H1 (cell line): Measurements from ENCODE around the gene C8B. TPM values are rescaled to one million over a fixed set of nuclear protein-coding genes. Genes with fewer than 3 reads are reported as not detected.

Source experiments
- CTCF ChIA-PET: fragments of 300-600 bp; sonication (Branson Sonifier 250); formaldehyde crosslinking; loops from one replicate; lab custom pipeline; 2021; ENCODE audit not compliant: partially characterized antibody; lab: Charles Lee
- POLR2A ChIA-PET: fragments of 300-600 bp; sonication (Branson Sonifier 250); formaldehyde crosslinking; loops from one replicate; lab custom pipeline; 2021; ENCODE audit warnings: inconsistent platforms; ENCODE audit not compliant: partially characterized antibody; lab: Charles Lee
- DNase-seq, 2 experiments: peaks; one replicate each; pipeline versions ENCODE4 v3.0.0 to v3.0.0-alpha.2; 2010 to 2022; ENCODE audit warnings: low spot score in 2 of 2, low read depth in 1 of 2, mixed read lengths in 1 of 2
- FAIRE-seq: peaks from 2 replicates; lab custom pipeline; 2011; peaks lifted over from hg19 to GRCh38; lab: Jason Lieb, UNC
- H2AFZ ChIP-seq: 2 replicates; pipeline ENCODE4 v1.8.1; 2012; ENCODE audit warnings: low read length, inconsistent platforms
- H2AK5ac ChIP-seq: 2 replicates; pipeline ENCODE4 v1.6.1; 2013; ENCODE audit warnings: low read depth, low read length
- H2BK120ac ChIP-seq: replicated peaks from 2 replicates; pipeline ENCODE3; 2013; ENCODE audit warnings: low read depth, low read length, inconsistent platforms
- H2BK12ac ChIP-seq: 2 replicates; pipeline ENCODE4 v1.6.1; 2013; ENCODE audit warnings: low read depth, low read length
- H2BK15ac ChIP-seq: 2 replicates; pipeline ENCODE4 v1.6.1; 2013; ENCODE audit warnings: low read length
- H2BK20ac ChIP-seq: 2 replicates; pipeline ENCODE4 v1.6.1; 2013; ENCODE audit warnings: low read length
- H2BK5ac ChIP-seq: 2 replicates; pipeline ENCODE4 v1.6.1; 2013; ENCODE audit warnings: low read depth, low read length
- H3K14ac ChIP-seq: 2 replicates; pipeline ENCODE4 v1.6.1; 2013; ENCODE audit warnings: inconsistent platforms; ENCODE audit not compliant: insufficient read length
- H3K18ac ChIP-seq: 2 replicates; pipeline ENCODE4 v1.6.1; 2013; ENCODE audit warnings: low read length; ENCODE audit errors: extremely low read depth
- H3K23ac ChIP-seq: 2 replicates; pipeline ENCODE4 v1.6.1; 2013; ENCODE audit warnings: inconsistent platforms; ENCODE audit not compliant: insufficient read length
- H3K23me2 ChIP-seq: 2 replicates; pipeline ENCODE4 v1.6.1; 2013; ENCODE audit warnings: low read depth, low read length
- H3K27ac ChIP-seq: 2 replicates; pipeline ENCODE4 v1.6.1; 2011; ENCODE audit warnings: low read depth, low read length, inconsistent platforms
- H3K27me3 ChIP-seq, 4 experiments: replicated peaks in 1 of 4; 1 replicate in 1 of 4; 2 replicates in 3 of 4; pipeline versions ENCODE4 v1.6.1 to v1.8.1; 2011 to 2013; ENCODE audit warnings: low read length in 3 of 4, mild to moderate bottlenecking in 3 of 4, inconsistent platforms in 2 of 4, mixed read lengths in 2 of 4, moderate library complexity in 1 of 4; ENCODE audit not compliant: control insufficient read depth in 3 of 4, insufficient read depth in 3 of 4; ENCODE audit errors: extremely low read depth in 1 of 4
- H3K36me3 ChIP-seq, 4 experiments: 2 replicates each; pipeline versions ENCODE4 v1.6.1 to v1.8.1; 2011 to 2013; ENCODE audit warnings: mild to moderate bottlenecking in 4 of 4, low read length in 3 of 4, moderate library complexity in 2 of 4, control low read depth in 1 of 4, inconsistent platforms in 1 of 4; ENCODE audit not compliant: insufficient read depth in 4 of 4, control insufficient read depth in 2 of 4
- H3K4ac ChIP-seq: replicated peaks from 2 replicates; pipeline ENCODE3; 2013; ENCODE audit warnings: low read length, low read depth, mixed read lengths, inconsistent platforms; ENCODE audit not compliant: insufficient read length
- H3K4me1 ChIP-seq, 4 experiments: replicated peaks in 1 of 4; 1 replicate in 1 of 4; 2 replicates in 3 of 4; pipeline versions ENCODE4 v1.6.1 to v1.8.1; 2011 to 2013; ENCODE audit warnings: low read length in 3 of 4, inconsistent platforms in 2 of 4, mixed read lengths in 1 of 4; ENCODE audit not compliant: insufficient read depth in 4 of 4, control insufficient read depth in 3 of 4
- H3K4me2 ChIP-seq, 2 experiments: 2 replicates each; pipeline versions ENCODE4 v1.6.1 to v1.8.1; 2011 to 2013; ENCODE audit warnings: low read depth in 2 of 2, low read length in 2 of 2, control low read depth in 1 of 2, inconsistent platforms in 1 of 2, mild to moderate bottlenecking in 1 of 2; ENCODE audit not compliant: insufficient read depth in 1 of 2
- H3K4me3 ChIP-seq, 4 experiments: fragments of 200-600, 300-600 bp in 1 of 4; sonication (generic), shearing (Covaris generic), sonication (Bioruptor Twin) in 1 of 4; 2 replicates each; pipeline versions ENCODE4 v1.5.1 to v1.8.1; 2011 to 2016; ENCODE audit warnings: low read length in 4 of 4, low read depth in 3 of 4, control low read depth in 2 of 4, inconsistent platforms in 2 of 4, mild to moderate bottlenecking in 2 of 4, mixed read lengths in 1 of 4, moderate library complexity in 1 of 4; ENCODE audit not compliant: insufficient read depth in 2 of 4; ENCODE audit errors: extremely low read depth in 1 of 4
- H3K56ac ChIP-seq: replicated peaks from 2 replicates; pipeline ENCODE3; 2013; ENCODE audit warnings: low read depth, mild to moderate bottlenecking, mixed read lengths, low read length, inconsistent platforms; ENCODE audit not compliant: insufficient read length
- H3K79me1 ChIP-seq: 2 replicates; pipeline ENCODE4 v1.6.1; 2013; ENCODE audit warnings: low read depth, low read length, control low read depth
- H3K79me2 ChIP-seq, 2 experiments: 2 replicates each; pipeline versions ENCODE4 v1.6.1 to v1.8.1; 2012 to 2013; ENCODE audit warnings: low read length in 2 of 2, mild to moderate bottlenecking in 2 of 2, inconsistent platforms in 1 of 2; ENCODE audit not compliant: insufficient read depth in 2 of 2, control insufficient read depth in 1 of 2
- H3K9ac ChIP-seq, 4 experiments: replicated peaks in 1 of 4; 1 replicate in 1 of 4; 2 replicates in 3 of 4; pipeline versions ENCODE4 v1.6.1 to v1.8.1; 2011 to 2013; ENCODE audit warnings: low read depth in 3 of 4, low read length in 3 of 4, control low read depth in 2 of 4, mild to moderate bottlenecking in 2 of 4, moderate library complexity in 2 of 4, inconsistent platforms in 1 of 4; ENCODE audit errors: extremely low read depth in 1 of 4
- H3K9me3 ChIP-seq, 2 experiments: 2 replicates each; pipeline versions ENCODE4 v1.6.1 to v1.8.1; 2012 to 2013; ENCODE audit warnings: mild to moderate bottlenecking in 2 of 2, moderate library complexity in 2 of 2, control low read depth in 1 of 2, inconsistent platforms in 1 of 2, low read depth in 1 of 2, low read length in 1 of 2, mixed read lengths in 1 of 2; ENCODE audit not compliant: insufficient read depth in 2 of 2
- H4K20me1 ChIP-seq, 2 experiments: replicated peaks in 1 of 2; 2 replicates each; pipeline versions ENCODE3 to v1.8.1; 2011 to 2013; ENCODE audit warnings: inconsistent platforms in 2 of 2, low read length in 2 of 2, mild to moderate bottlenecking in 1 of 2; ENCODE audit not compliant: insufficient read depth in 2 of 2, control insufficient read depth in 1 of 2
- H4K5ac ChIP-seq: 2 replicates; pipeline ENCODE4 v1.6.1; 2013; ENCODE audit warnings: low read length, low read depth, mixed read lengths, inconsistent platforms; ENCODE audit not compliant: insufficient read length
- H4K8ac ChIP-seq: 2 replicates; pipeline ENCODE4 v1.8.0; 2013; ENCODE audit warnings: mild to moderate bottlenecking, moderate library complexity, low read length, inconsistent platforms; ENCODE audit not compliant: insufficient read depth; ENCODE audit errors: extremely low read depth
- H4K91ac ChIP-seq: replicated peaks from 2 replicates; pipeline ENCODE3; 2013; ENCODE audit warnings: low read length, mixed read lengths, inconsistent platforms; ENCODE audit not compliant: insufficient read length
- ATF2 ChIP-seq: IDR thresholded peaks from 2 replicates; pipeline ENCODE4 v1.6.1; 2012; ENCODE audit warnings: low read length, inconsistent platforms
- KDM4A ChIP-seq: IDR thresholded peaks from one replicate; pipeline ENCODE4 v1.7.1; 2012; ENCODE audit warnings: low read depth, mild to moderate bottlenecking, moderate library complexity, low read length, inconsistent platforms; ENCODE audit not compliant: severe bottlenecking
- WGBS, 2 experiments: shearing (Covaris generic) in 1 of 2; methylation state at CpG; one replicate each; pipeline versions ENCODE4 v1.1.6 to v1.1.7; 2013 to 2015; ENCODE audit warnings: low lambda C conversion rate in 2 of 2, mixed read lengths in 2 of 2, inconsistent platforms in 1 of 2, low coverage in 1 of 2, missing lambda C conversion rate in 1 of 2; ENCODE audit not compliant: insufficient replicate concordance in 2 of 2, insufficient coverage in 1 of 2, insufficient read length in 1 of 2; ENCODE audit errors: extremely low coverage in 1 of 2, missing lambda C conversion rate in 1 of 2; 5-methylcytosine and 5-hydroxymethylcytosine counted together
- polyA plus RNA-seq, 7 experiments: library from polyadenylated mRNA; depleted of rRNA in 3 of 7; stranded (reverse) in 5 of 7; unstranded in 2 of 7; fragments of >200 nt in 5 of 7; fragments of 200-250 nt in 2 of 7; gene quantifications; 1 replicate in 5 of 7; 2 replicates in 1 of 7; 4 replicates in 1 of 7; pipeline versions ENCODE4 v1.2.1 to v1.2.3, GENCODE V29; 2011 to 2013; ENCODE audit warnings: missing spikeins in 2 of 7, mixed read lengths in 2 of 7
- total RNA-seq: library from RNA; stranded (reverse); fragmentation: NEBNext Ultra II Directional; extraction: Animal tissue kit (Norgen Biotek cat#: 25700); gene quantifications from 2 replicates; pipeline ENCODE4 v1.2.1, GENCODE V29; 2021

Gene C8B
- total and polyA plus RNA-seq, 2 of the 8 experiments (the other 6 are each of a cell fraction or from before 2014, with no cell fraction given) = not detected

GRCh38 chr1:56897150-56898004 is 68.4 kb downstream of the C8B start:
- Histone ChIP-seq H3K4me1 (no peaks in the 10 kb centered on the region), H2AK5ac (no peak overlapping the region), H2BK12ac (no peak overlapping the region), H2BK120ac (no peak overlapping the region), H3K23me2 (no peaks in the 10 kb centered on the region), H4K20me1 (no peaks in the 10 kb centered on the region), H3K23ac (no peak overlapping the region), H3K36me3 (no peaks in the 10 kb centered on the region), H3K56ac (no peak overlapping the region), H3K4ac (no peak overlapping the region), H3K27ac (no peak overlapping the region), H3K9me3 (no peaks in the 10 kb centered on the region), H3K4me2 (no peak overlapping the region), H4K8ac (no peak overlapping the region), H3K27me3 (no peaks in the 10 kb centered on the region), H2BK15ac (no peak overlapping the region), H4K5ac (no peak overlapping the region), H2AFZ (no peak overlapping the region), H2BK20ac (no peak overlapping the region), H4K91ac (no peak overlapping the region), H2BK5ac (no peak overlapping the region), H3K9ac (no peak overlapping the region), H3K18ac (no peak overlapping the region), H3K79me1 (no peaks in the 10 kb centered on the region), H3K4me3 (no peak overlapping the region), H3K79me2 (no peaks in the 10 kb centered on the region), H3K14ac (no peak overlapping the region)
- POLR2A ChIA-PET = no interaction called here
- DNase-seq (no peak), FAIRE-seq (no peak)
- 92% methylated on average over 6 of the region's 6 CpGs; no CpG with 5 or more reads in 1 of the 2 experiments for WGBS, 2 experiments
- TF ChIP-seq KDM4A (no peak), ATF2 (no peak)
- CTCF ChIA-PET = interaction anchor here (0.8 to 1.2 kb wide), 2 partner anchors 71 kb away, joined by 4 read pairs; no protein-coding TSS in a partner anchor
